Stimulated activated CD4-positive, alpha-beta T cell treated with anti-CD3 and anti-CD28 coated beads, Interleukin-15, amount 100 ng/mL, for 1 hour (primary cell): ENCODE measurements around the gene SLC23A1.
"Not testable (repeated sequence)": the region's sequence is repeated elsewhere in the genome, so short reads cannot be mapped to it uniquely, and the experiment has no call there.

Experiments
- DNase-seq, 2 donors: peaks; one replicate each; pipeline ENCODE4 v3.0.0-alpha.2; 2020; ENCODE audit warnings: low read depth in 1 of 2, low spot score in 1 of 2

The SLC23A1 gene

DNA sequence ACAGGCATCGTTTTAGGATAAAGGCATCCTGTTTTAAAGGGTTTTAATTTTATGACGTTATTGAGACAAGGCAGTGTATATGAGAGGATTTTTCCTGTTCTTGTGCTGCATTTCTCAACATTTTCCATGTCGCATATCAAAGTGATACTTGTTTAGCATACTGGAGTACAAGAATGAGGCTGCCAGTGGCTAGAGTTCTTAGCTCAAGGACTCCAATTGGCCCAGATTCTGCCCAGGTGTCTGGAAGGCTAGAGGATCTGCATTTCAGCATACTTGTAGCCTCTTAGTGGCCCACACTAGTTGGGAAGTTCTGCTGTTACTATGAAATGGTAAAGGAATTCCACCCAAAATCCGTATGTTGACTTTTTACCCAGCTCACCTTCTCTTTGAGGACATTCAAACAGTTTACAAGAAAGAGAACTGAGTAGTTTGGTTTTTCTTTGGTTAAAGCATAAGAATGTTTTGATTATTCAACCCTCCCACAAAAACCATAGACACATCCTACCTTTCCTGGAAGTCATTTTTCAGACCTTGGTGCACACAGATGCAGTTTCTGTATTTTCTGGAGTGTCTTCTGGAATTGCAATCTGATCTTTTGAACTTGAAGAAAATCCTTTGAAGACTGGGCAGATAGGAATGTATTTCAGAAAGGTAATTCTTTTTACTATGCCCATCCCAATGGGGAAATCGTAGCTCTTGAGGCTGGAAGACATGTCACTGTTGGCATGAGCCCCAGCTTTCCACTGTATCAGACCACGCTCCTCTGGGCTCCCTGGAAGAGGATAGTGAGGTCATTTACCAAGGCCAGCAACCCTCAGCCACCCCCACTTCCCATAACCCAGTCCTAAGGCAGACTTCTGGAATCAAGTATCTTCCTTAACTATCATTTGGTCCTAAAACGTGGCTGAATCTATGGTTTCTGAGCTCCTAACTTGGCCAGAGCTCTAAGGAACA is 11.3 kb downstream of the SLC23A1 start:
- DNase-seq, result no peak

- DNase-seq, result no peak
Observed at GRCh38 chr5:139369181-139369580, 13.9 kb downstream of the SLC23A1 start.

GRCh38 chr5:139368613-139369012 is 14.5 kb downstream of the SLC23A1 start:
- DNase-seq, result no peak

- no peak for DNase-seq
Observed at GRCh38 chr5:139364466-139364865, 18.6 kb downstream of the SLC23A1 start.

GRCh38 chr5:139363937-139364336 is 19.2 kb downstream of the SLC23A1 start:
- DNase-seq, result no peak

GRCh38 chr5:139361835-139362429 is 21.2 kb downstream of the SLC23A1 start:
- no peak for DNase-seq

DNA sequence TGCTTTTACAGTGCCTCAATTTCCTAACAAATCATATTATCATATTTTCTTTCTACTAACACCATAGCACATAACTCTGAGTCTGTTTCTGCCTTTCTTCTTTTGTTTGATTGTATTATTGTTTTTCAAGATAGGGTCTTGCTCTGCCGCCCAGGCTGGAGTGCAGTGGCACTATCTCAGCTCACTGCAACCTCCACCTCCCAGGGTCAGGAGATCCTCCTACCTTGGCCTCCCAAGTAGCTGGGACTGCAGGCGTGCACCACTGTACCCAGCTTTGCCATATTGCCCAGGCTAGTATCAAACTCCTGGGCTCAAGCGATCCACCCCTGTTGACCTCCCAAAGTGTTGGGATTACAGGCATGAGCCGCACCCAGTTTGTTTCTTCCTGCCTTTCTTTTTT is 22.7 kb downstream of the SLC23A1 start:
- DNase-seq, result no peak

GRCh38 chr5:139358064-139358463 is 25.0 kb downstream of the SLC23A1 start:
- no peak for DNase-seq

- DNase-seq, result not testable (repeated sequence)
Observed at GRCh38 chr5:139355900-139356299, 27.2 kb downstream of the SLC23A1 start.

- no peak for DNase-seq
Observed at GRCh38 chr5:139354186-139354585, 28.9 kb downstream of the SLC23A1 start.

GRCh38 chr5:139347863-139348262 is 35.2 kb downstream of the SLC23A1 start:
- DNase-seq, result not testable (repeated sequence)

DNA sequence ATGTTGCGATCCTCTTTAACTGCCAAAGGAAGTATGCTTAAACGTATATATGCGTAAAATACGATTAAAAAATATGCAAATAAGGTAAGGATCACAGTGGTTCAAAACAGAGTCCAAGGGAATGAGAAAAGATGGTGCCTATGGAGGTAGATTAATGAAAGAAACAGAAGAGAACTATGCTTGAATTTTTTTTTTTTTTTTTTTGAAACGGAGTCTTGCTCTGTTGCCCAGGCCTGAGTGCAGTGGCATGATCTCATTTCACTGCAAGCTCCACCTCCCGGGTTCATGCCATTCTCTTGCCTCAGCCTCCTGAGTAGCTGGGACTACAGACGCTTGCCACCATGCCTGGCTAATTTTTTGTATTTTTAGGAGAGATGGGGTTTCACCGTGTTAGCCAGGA is 37.7 kb downstream of the SLC23A1 start:
- DNase-seq, result not testable (repeated sequence)

DNA sequence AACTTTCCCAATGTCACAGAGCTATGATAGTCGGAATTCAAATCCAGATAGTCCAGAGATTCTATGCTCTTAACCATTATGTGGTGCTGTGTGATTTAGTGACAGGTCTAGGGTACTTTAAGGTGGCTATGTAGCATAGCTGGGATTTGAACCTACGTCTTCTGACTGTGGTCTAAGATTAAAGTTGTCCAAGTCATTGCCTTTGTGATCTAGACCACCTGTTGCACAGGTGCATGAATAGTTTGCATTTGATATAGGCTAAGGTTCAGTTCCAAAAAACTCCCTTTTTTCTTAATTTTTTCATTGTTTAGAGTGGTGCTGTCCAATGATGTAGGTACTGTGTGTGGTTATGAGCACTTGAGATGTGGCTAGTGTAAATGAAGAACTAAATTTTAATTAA is 38.9 kb downstream of the SLC23A1 start:
- no peak for DNase-seq

DNA sequence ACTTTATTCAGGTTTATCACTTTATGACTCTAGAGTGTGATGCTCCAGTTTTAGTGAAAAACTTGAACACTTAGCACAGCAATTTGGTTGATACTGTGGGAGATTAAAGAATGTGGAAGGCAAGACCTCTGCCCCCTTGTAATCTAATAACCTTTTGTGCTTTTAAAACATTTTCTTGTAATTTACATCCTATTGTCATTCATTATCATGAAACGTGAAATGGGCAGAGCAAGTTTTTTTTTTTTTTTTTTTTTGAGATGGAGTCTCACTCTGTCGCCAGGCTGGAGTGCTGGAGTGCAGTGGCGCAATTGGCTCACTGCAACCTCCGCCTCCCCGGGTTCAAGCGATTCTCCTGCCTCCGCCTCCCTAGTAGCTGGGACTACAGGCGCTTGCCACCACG is 39.6 kb downstream of the SLC23A1 start:
- DNase-seq, result no peak

GRCh38 chr5:139342423-139342723 is 40.7 kb downstream of the SLC23A1 start:
- no peak for DNase-seq

DNA sequence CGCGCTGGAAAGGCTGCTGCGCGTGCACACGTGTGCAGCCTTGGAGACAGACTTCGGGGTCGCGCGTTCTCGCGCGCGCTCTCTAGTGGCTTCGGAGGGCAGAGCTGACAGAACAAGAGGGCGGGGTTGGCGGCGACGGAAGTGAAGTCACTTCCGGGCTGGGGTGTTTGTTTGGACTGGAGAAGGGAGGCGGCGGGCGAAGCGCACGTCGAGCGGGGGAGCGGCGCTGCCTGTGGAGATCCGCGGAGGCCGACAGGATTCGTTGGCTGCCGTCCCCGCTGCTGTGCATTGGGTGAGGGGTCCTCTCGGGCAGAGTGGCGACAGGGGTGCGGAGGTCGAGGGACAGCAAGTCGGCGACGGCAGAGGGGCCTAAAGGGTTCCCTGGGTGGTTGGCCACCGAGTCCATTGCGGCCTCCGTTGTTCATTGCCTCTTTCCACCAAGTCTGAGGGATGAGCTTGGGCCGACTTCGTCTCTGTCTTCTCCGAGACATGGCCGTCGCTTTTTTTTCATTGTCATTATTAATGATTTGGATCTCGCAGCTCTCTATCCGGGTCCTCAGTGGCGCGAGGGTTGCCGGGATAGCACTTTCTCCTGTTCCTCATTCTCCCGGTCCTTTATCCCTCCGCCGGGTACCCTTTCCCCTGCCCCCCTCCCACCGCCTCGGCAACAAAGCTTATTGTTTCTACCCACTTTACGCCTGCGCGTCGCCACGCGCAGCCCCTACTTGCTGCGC is 41.2 kb downstream of the SLC23A1 start, which contains the start of gene PAIP2:
Gene PAIP2, plus strand, starts transcription at position 166 of the 734 bp plus-strand sequence. CDS start 21,931 bp downstream, outside the sequence.
- peak; percentile 91 to 97 for DNase-seq

- DNase-seq, result no peak
Observed at GRCh38 chr5:139341187-139341688, 41.9 kb downstream of the SLC23A1 start.

GRCh38 chr5:139340051-139340450 is 43.0 kb downstream of the SLC23A1 start:
- no peak for DNase-seq

GRCh38 chr5:139335811-139336210 is 47.3 kb downstream of the SLC23A1 start:
- DNase-seq, result no peak
